GM19239 (cell line): ENCODE data around the gene KCNS3.
"Not testable (repeated sequence)": the region's sequence is repeated elsewhere in the genome, so short reads cannot be mapped to it uniquely, and the experiment has no call there.

Experiments
- DNase-seq: peaks from one replicate; pipeline ENCODE4 v3.0.0; 2011; ENCODE audit warnings: low spot score; ENCODE audit not compliant: insufficient read length
- FAIRE-seq: peaks from 2 replicates; lab custom pipeline; 2011; peaks lifted over from hg19 to GRCh38; lab: Jason Lieb, UNC

The KCNS3 gene

DNA sequence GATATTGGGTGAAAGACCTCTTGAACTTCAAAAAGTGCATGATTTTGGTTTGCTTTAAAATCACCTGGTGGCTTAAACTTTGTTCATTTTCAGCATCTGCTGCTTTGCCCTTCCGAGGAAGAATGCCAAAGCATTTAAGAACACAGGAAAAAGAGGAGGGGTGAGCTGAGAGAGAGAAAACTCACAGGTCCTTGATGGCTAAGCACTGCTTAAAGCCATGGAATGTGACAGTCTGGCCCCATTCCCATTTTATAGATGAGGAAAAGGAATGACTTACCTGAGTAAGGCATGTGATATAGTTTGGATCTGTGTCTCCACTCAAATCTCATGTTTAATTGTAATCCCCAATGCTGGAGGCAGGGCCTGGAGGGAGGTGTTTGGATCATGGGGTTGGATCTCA lies 58.1 kb downstream of the KCNS3 start:
- no peak for FAIRE-seq

DNA sequence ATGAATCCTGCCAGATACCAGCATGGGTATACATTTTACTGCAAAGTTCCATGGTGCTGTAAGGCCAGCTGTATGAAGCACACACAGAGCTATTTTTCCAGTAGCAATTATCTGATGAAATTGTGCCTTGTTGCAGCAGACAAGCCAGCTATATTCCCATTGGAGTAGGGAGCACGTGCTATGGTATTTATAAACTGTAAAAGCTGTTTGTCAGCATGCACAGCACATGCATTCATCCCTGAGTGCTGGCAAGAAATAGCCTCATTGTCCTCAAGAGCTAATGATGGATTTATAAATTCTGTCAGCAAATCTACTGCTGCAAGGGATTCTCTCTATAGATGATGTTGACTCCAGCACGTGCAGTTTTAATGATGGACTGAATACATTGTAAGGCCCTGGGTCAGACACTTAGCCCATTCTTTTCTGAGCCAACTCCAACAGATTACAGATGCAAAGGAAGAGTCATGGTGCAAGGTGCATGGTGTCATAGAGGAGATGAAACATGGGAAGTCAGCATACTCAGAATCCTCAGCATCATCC lies 61.7 kb downstream of the KCNS3 start:
- no peak for DNase-seq
- no peak for FAIRE-seq

More for the DNA sequence above, 58.1 kb downstream of the KCNS3 start:
- no peak for DNase-seq

DNA sequence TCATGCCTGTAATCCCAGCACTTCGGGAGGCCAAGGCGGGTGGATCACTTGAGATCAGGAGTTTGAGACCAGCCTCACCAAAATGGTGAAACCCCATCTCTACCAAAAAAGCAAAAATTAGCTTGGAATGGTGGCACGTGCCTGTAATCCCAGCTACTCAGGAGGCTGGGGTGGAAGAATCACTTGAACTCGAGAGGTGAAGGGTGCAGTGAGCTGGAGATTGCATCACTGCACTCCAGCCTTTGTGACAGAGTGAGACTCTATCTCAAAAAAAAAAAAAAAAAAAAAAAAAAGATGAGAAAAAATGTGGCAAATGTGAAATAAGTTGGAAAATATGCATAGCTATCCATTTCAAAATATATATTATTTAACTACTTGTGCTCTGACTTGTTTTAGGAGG lies 65.0 kb downstream of the KCNS3 start:
- no peak for DNase-seq
- FAIRE-seq: no peak

DNA sequence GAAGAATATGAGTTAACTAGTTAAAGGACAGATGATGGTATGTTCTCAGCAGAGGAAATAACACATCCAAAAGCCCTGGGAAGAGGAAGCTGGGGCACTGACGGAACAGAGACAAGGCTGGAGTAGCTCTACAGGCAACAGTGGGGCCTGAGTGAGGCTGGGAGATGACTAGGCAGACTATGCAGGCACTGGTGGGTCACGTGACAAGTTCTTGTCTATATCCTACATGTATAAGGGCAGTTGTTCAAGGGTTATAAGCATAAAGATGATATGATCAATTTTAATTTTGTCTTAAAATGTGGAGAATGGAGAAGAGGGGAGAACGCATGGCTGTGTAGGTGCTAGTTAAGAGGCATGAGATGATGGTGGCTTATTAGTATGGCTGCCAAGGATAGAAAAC lies 68.6 kb downstream of the KCNS3 start:
- no peak for DNase-seq
- FAIRE-seq: no peak

- DNase-seq: no peak
- FAIRE-seq: no peak
Measured at GRCh38 chr2:17950006-17950405, 71.5 kb downstream of the KCNS3 start.

- FAIRE-seq: no peak
- no peak for DNase-seq
Measured at GRCh38 chr2:17951563-17951962, 73.1 kb downstream of the KCNS3 start.

DNA sequence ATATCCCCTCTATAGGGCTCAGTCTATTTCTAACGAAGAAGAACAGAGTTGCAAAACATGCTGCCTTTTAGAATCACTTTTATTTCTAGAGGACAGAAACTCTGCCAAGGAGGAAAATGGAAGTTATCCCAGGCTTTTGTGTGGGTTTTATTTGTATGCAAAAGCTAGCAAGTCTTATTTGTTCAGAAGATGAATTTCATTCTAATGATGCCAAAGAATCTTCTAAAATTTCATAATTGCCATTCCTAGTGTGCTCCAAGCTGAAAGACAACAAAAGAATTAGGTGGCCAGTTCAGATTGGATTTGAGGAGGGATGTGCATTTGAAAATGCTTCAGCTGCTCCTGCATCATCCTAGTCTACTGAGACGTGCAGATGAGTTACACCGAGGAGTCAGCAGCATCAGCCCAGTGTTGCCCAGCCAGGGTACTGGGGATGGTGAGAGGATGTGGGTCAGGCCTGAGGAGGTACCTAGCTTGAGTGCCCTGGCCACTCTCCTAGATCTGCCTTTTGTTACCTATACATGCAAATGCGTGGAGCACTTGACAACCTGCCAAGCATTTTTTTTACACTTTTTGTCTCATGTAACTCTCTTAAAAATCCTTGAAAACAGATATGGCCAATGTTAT lies 80.1 kb downstream of the KCNS3 start:
- DNase-seq (no peak), FAIRE-seq (no peak)

GRCh38 chr2:17959356-17959755 lies 80.9 kb downstream of the KCNS3 start:
- DNase-seq (no peak), FAIRE-seq (no peak)

DNA sequence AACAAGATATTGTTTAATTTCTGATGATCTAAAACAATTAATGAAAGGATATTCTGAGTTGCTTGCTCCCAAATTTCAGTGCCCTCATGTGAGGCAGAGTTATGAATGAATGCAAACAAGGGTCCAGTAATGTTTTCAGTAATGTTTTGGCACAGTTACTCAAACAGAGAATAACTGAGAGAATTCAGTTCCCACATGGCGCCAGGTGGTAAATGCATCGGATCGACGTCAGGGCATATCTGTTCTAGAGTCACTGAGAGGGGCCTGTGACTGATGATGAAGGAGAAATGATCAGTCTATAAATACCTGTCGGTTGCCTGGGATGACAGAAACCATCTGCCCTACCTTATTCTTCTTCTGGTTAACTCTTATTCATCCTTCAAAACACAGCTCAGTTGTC lies 81.4 kb downstream of the KCNS3 start:
- no peak for DNase-seq
- FAIRE-seq: no peak

DNA sequence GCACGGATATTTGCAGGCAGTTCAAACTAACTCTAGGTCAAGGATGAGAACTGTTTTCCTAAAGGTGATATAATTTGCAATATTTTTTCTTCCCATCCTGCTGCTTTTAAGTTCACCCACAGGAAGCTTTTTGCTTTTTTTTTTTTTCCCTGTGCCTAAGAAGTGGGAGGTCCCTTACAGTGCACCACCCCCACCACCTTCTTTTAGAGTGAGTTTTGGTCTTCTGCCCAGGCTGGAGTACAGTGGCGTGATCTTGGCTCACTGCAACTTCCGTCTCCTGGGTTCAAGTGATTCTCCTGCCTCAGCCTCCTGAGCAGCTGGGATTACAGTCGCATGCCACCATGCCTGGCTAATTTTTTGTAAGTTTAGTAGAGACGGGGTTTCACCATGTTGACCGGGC lies 82.5 kb downstream of the KCNS3 start:
- DNase-seq (no peak), FAIRE-seq (no peak)

GRCh38 chr2:17961789-17962188 lies 83.3 kb downstream of the KCNS3 start:
- no peak for FAIRE-seq
- DNase-seq: no peak

- no peak for DNase-seq
Measured at GRCh38 chr2:17962876-17963275, 84.4 kb downstream of the KCNS3 start.

DNA sequence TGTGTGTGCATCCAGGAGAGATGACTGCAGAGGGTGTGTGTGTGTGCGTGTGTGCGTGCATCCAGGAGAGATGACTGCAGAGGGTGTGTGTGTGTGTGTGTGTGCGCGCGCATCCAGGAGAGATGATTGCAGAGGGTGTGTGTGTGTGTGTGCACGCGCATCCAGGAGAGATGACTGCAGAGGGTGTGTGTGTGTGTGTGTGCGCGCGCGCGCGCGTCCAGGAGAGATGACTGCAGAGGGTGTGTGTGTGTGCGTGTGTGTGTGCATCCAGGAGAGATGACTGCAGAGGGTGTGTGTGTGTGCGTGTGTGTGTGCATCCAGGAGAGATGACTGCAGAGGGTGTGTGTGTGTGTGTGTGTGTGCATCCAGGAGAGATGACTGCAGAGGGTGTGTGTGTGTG lies 85.1 kb downstream of the KCNS3 start:
- FAIRE-seq: not testable (repeated sequence)

More at GRCh38 chr2:17962876-17963275, 84.4 kb downstream of the KCNS3 start:
- no peak for FAIRE-seq

GRCh38 chr2:17965196-17965595 lies 86.7 kb downstream of the KCNS3 start:
- DNase-seq (no peak), FAIRE-seq (no peak)

More for the DNA sequence above, 85.1 kb downstream of the KCNS3 start:
- not testable (repeated sequence) for DNase-seq

GRCh38 chr2:17966798-17967197 lies 88.3 kb downstream of the KCNS3 start:
- FAIRE-seq: no peak

GRCh38 chr2:17969661-17970060 lies 91.2 kb downstream of the KCNS3 start:
- FAIRE-seq: no peak

More at GRCh38 chr2:17966798-17967197, 88.3 kb downstream of the KCNS3 start:
- no peak for DNase-seq

DNA sequence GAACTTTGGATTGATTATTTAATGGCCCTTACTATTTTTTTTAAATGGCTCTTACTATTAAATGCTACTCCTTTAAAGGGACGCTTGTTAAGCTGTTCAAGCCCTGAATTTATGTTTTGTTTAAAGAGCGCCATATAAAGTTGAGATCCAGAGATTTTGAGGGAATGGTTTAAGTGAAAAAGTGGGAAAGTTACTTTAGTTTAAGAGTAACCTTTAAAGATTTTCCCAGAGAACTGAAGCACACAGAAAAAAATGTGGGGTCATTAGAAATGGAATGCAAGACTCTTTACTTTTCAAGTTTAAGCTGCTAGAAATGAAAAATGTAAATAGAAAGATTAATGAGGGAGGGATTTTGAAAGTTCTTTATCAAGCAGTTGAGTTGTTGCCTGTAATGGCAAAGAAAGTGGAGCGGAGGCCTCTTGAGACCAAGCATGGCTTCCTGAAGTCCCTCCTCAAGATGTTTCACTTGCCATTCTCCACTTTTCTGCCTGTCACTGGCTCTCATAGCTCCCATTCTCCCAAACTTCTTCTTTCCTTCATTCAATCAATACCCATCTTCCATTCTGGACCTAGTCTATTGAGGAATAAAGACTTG lies 93.2 kb downstream of the KCNS3 start:
- DNase-seq (no peak), FAIRE-seq (no peak)

More at GRCh38 chr2:17969661-17970060, 91.2 kb downstream of the KCNS3 start:
- no peak for DNase-seq

GRCh38 chr2:17972991-17973390 lies 94.5 kb downstream of the KCNS3 start:
- DNase-seq (no peak), FAIRE-seq (no peak)

DNA sequence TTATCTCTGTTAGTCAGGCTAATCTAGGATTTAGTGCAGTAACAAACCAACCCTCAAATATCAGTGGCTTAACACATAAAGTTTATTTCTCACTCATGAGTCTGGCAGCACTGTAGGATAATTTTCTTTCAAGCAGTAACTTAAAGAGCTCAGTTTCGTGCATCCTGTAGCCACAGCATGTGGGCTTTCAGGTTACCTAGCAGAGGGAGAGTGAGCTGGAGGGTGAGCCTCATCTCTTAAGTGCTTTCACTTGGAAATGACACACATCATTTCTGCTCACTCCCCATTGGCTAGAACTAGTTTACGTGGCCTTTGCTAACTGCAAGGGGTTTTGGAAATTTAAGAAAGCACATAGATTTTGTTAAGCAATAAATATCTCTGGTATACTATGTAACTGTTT lies 96.9 kb downstream of the KCNS3 start:
- FAIRE-seq: no peak
- DNase-seq: no peak

GRCh38 chr2:17976871-17977746 lies 98.6 kb downstream of the KCNS3 start:
- FAIRE-seq: no peak

GRCh38 chr2:17979707-17980106 lies 101.2 kb downstream of the KCNS3 start:
- FAIRE-seq: no peak

More at GRCh38 chr2:17976871-17977746, 98.6 kb downstream of the KCNS3 start:
- DNase-seq: no peak

More at GRCh38 chr2:17979707-17980106, 101.2 kb downstream of the KCNS3 start:
- DNase-seq: no peak
